ENCODE data around the gene EIF4A3. TPM values are rescaled to one million over a fixed set of nuclear protein-coding genes. Genes with fewer than 3 reads are reported as not detected.
"Not testable (repeated sequence)": the region's sequence is repeated elsewhere in the genome, so short reads cannot be mapped to it uniquely, and the experiment has no call there.

Gene EIF4A3
- total and polyA plus RNA-seq, 10 of the 15 experiments (the other 5 are each of a cell fraction or from before 2014, with no cell fraction given) = 53.3 to 225 (median 103) TPM

DNA sequence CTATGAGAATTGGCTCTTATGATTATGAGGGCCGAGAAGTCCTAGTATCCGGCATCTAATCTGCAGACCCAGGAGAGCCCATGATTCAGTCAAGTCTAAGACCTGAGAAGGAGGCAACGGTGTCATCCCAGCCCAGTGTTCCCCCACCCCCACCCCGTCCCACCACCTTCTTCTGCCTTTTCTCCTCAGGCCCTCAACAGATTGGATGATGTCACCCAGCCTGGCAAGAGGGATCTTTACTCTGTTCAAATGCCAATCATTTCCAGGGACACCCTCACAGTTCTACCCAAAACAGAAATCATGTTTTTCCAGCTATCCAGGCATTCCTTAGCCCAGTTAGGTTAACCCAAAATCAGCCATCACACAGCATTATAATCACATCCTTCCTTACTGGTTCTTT lies 55.6 kb downstream of the EIF4A3 start:
- FAIRE-seq (no peak), ATAC-seq (no peak), DNase-seq (ENCODE audit: low read depth, low spot score) (no peak)
- intact Hi-C loops (cut with micrococcal nuclease; ENCODE audit: unreplicated experiment) (no loop called here), in situ Hi-C loops (cut with MboI) (no loop called here)
- ChIA-PET POLR2A (no interaction called here), SMC1A (ENCODE audit: uncharacterized antibody, unreplicated experiment) (no interaction called here), CTCF (interaction anchor here (2.1 kb wide), 1 partner anchor 10 kb away, joined by 6 read pairs; the partner anchor contains the start of gene GAA), RAD21 (ENCODE audit: unreplicated experiment) (no interaction called here)
- no peaks in the 10 kb centered on the region for H3K4me1 ChIP-seq (ENCODE audit: control insufficient read depth, insufficient read depth, low read length)
- H2AFZ ChIP-seq (ENCODE audit: control insufficient read depth, low read depth, low read length) = no peak overlapping the region
- H3K4me2 ChIP-seq (ENCODE audit: control insufficient read depth, insufficient read depth) = no peak overlapping the region
- H4K20me1 ChIP-seq (ENCODE audit: control insufficient read depth, insufficient read depth) = no peaks in the 10 kb centered on the region
- no peaks in the 10 kb centered on the region for H3K9me3 ChIP-seq (replicated peaks; ENCODE audit: control insufficient read depth, insufficient read depth, low read length)
- H3K27ac ChIP-seq (ENCODE audit: control insufficient read depth, insufficient read depth) = no peak overlapping the region
- no peaks in the 10 kb centered on the region for H3K79me2 ChIP-seq (ENCODE audit: control insufficient read depth, insufficient read depth, low read length)
- H3K27me3 ChIP-seq (replicated peaks in 1 of 2; ENCODE audit: control insufficient read depth in 2 of 2, insufficient read depth in 2 of 2, low read length in 1 of 2) = no peaks in the 10 kb centered on the region; a peak in 1 of 4 replicates
- H3K36me3 ChIP-seq (ENCODE audit: control insufficient read depth in 2 of 2, insufficient read depth in 2 of 2, low read length in 1 of 2) = no peaks in the 10 kb centered on the region
- 48% methylated on average over 4 of the region's 4 CpGs for WGBS (ENCODE audit: insufficient coverage, insufficient replicate concordance, low lambda C conversion rate, missing lambda C conversion rate)
- H3K4me3 ChIP-seq = no peak overlapping the region
- TF ChIP-seq ZZZ3 (IDR thresholded peaks at IDR 0.05; ENCODE audit: control insufficient read depth, insufficient read length, low read depth) (no peak), EP300 (IDR thresholded peaks at IDR 0.05; ENCODE audit: borderline replicate concordance in 1 of 2, control insufficient read depth in 1 of 2, low read depth in 2 of 2, low read length in 2 of 2) (no peak), HDAC2 (IDR thresholded peaks at IDR 0.05) (no peak)
- TF ChIP-seq, protein P1, sequence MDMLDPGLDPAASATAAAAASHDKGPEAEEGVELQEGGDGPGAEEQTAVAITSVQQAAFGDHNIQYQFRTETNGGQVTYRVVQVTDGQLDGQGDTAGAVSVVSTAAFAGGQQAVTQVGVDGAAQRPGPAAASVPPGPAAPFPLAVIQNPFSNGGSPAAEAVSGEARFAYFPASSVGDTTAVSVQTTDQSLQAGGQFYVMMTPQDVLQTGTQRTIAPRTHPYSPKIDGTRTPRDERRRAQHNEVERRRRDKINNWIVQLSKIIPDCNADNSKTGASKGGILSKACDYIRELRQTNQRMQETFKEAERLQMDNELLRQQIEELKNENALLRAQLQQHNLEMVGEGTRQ (IDR thresholded peaks at IDR 0.05; ENCODE audit: borderline replicate concordance, low read depth, low read length) = no peak
- TF ChIP-seq, protein P2, sequence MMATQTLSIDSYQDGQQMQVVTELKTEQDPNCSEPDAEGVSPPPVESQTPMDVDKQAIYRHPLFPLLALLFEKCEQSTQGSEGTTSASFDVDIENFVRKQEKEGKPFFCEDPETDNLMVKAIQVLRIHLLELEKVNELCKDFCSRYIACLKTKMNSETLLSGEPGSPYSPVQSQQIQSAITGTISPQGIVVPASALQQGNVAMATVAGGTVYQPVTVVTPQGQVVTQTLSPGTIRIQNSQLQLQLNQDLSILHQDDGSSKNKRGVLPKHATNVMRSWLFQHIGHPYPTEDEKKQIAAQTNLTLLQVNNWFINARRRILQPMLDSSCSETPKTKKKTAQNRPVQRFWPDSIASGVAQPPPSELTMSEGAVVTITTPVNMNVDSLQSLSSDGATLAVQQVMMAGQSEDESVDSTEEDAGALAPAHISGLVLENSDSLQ (IDR thresholded peaks at IDR 0.05) = no peak
- BruUV-seq (replicated peaks) = no TSS peak
- H3K9ac ChIP-seq (ENCODE audit: control insufficient read depth, insufficient read depth, low read length) = no peak overlapping the region

DNA sequence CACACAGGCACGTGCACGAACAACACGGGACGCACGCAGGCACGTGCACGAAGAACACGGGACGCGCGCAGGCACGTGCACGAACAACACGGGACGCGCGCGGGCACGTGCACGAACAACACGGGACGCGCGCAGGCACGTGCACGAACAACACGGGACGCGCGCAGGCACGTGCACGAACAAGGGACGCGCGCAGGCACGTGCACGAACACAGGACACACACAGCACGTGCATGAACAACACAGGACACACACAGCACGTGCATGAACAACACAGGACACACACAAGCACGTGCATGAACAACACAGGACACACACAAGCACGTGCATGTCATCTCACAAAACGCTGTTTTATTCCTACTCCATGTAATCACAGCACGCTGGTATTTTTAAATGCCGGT lies 56.8 kb downstream of the EIF4A3 start:
- H2AFZ ChIP-seq (ENCODE audit: control insufficient read depth, low read depth, low read length); H3K27ac ChIP-seq (ENCODE audit: control insufficient read depth, insufficient read depth); H3K79me2 ChIP-seq (ENCODE audit: control insufficient read depth, insufficient read depth, low read length); H3K36me3 ChIP-seq (ENCODE audit: control insufficient read depth in 2 of 2, insufficient read depth in 2 of 2, low read length in 1 of 2); intact Hi-C loops (cut with micrococcal nuclease; ENCODE audit: unreplicated experiment); H3K4me2 ChIP-seq (ENCODE audit: control insufficient read depth, insufficient read depth); POLR2A ChIA-PET; ATAC-seq; SMC1A ChIA-PET (ENCODE audit: uncharacterized antibody, unreplicated experiment); RAD21 ChIA-PET (ENCODE audit: unreplicated experiment); BruUV-seq (replicated peaks); H3K9ac ChIP-seq (ENCODE audit: control insufficient read depth, insufficient read depth, low read length); FAIRE-seq; in situ Hi-C loops (cut with MboI); H3K4me1 ChIP-seq (ENCODE audit: control insufficient read depth, insufficient read depth, low read length); H3K9me3 ChIP-seq (replicated peaks; ENCODE audit: control insufficient read depth, insufficient read depth, low read length); DNase-seq (ENCODE audit: low read depth, low spot score); H3K4me3 ChIP-seq; H4K20me1 ChIP-seq (ENCODE audit: control insufficient read depth, insufficient read depth); H3K27me3 ChIP-seq (replicated peaks in 1 of 2; ENCODE audit: control insufficient read depth in 2 of 2, insufficient read depth in 2 of 2, low read length in 1 of 2): not testable (repeated sequence)
- CTCF ChIA-PET = interaction anchor here (2.1 kb wide), 1 partner anchor 11 kb away, joined by 6 read pairs; the partner anchor contains the start of gene GAA
- WGBS (ENCODE audit: insufficient coverage, insufficient replicate concordance, low lambda C conversion rate, missing lambda C conversion rate) = 63% methylated on average over 23 of the region's 44 CpGs
